Trophoblast cell (in vitro differentiated cells and primary cell): ENCODE measurements around the gene HERC2.
"Not testable (repeated sequence)": the region's sequence is repeated elsewhere in the genome, so short reads cannot be mapped to it uniquely, and the experiment has no call there.

Experiments used
- DNase-seq, 2 donors: peaks; one replicate each; pipeline ENCODE4 v3.0.0-alpha.2; 2016
- H2AFZ ChIP-seq: 2 replicates; pipeline ENCODE4 v1.6.1; 2013; ENCODE audit warnings: low read length, moderate library complexity, mild to moderate bottlenecking; ENCODE audit not compliant: insufficient read depth, poor library complexity
- H2AK5ac ChIP-seq: 2 replicates; pipeline ENCODE4 v1.6.1; 2013; ENCODE audit warnings: mild to moderate bottlenecking, low read length
- H2BK120ac ChIP-seq: 2 replicates; pipeline ENCODE4 v1.6.1; 2013; ENCODE audit warnings: low read length, mild to moderate bottlenecking, moderate library complexity; ENCODE audit not compliant: insufficient read depth, poor library complexity
- H2BK12ac ChIP-seq: 2 replicates; pipeline ENCODE4 v1.6.1; 2013; ENCODE audit warnings: mild to moderate bottlenecking, low read length, moderate library complexity
- H2BK5ac ChIP-seq: 2 replicates; pipeline ENCODE4 v1.6.1; 2013; ENCODE audit warnings: low read length, low read depth, moderate library complexity, mild to moderate bottlenecking; ENCODE audit not compliant: poor library complexity
- H3K14ac ChIP-seq: 2 replicates; pipeline ENCODE4 v1.6.1; 2013; ENCODE audit warnings: mild to moderate bottlenecking, low read length
- H3K18ac ChIP-seq: 2 replicates; pipeline ENCODE4 v1.6.1; 2013; ENCODE audit warnings: mild to moderate bottlenecking, low read length
- H3K23ac ChIP-seq: 2 replicates; pipeline ENCODE4 v1.6.1; 2013; ENCODE audit warnings: low read length
- H3K27ac ChIP-seq: 2 replicates; pipeline ENCODE4 v1.5.1; 2013; ENCODE audit warnings: low read depth, mild to moderate bottlenecking, inconsistent platforms, low read length, moderate library complexity
- H3K27me3 ChIP-seq: 2 replicates; pipeline ENCODE4 v1.6.1; 2013; ENCODE audit warnings: inconsistent platforms, mild to moderate bottlenecking, low read length, moderate library complexity; ENCODE audit not compliant: insufficient read depth
- H3K36me3 ChIP-seq, 2 experiments: 1 replicate in 1 of 2; 2 replicates in 1 of 2; pipeline ENCODE4 v1.6.1; 2013; ENCODE audit warnings: low read length in 2 of 2, mild to moderate bottlenecking in 2 of 2, moderate library complexity in 1 of 2; ENCODE audit not compliant: insufficient read depth in 2 of 2, control insufficient read depth in 1 of 2
- H3K4ac ChIP-seq: 2 replicates; pipeline ENCODE4 v1.6.1; 2013; ENCODE audit warnings: low read depth, mild to moderate bottlenecking, low read length, moderate library complexity
- H3K4me1 ChIP-seq, 2 experiments: 1 replicate in 1 of 2; 2 replicates in 1 of 2; pipeline ENCODE4 v1.6.1; 2013; ENCODE audit warnings: low read length in 2 of 2, mild to moderate bottlenecking in 2 of 2, moderate library complexity in 1 of 2; ENCODE audit not compliant: insufficient read depth in 2 of 2, control insufficient read depth in 1 of 2
- H3K4me2 ChIP-seq: 2 replicates; pipeline ENCODE4 v1.6.1; 2013; ENCODE audit warnings: inconsistent platforms, mild to moderate bottlenecking, low read length, moderate library complexity
- H3K4me3 ChIP-seq: 2 replicates; pipeline ENCODE4 v1.5.1; 2013; ENCODE audit warnings: mild to moderate bottlenecking, low read depth, low read length, inconsistent platforms
- H3K79me1 ChIP-seq: one replicate; pipeline ENCODE4 v1.6.1; 2013; ENCODE audit warnings: low read length
- H3K79me2 ChIP-seq: 2 replicates; pipeline ENCODE4 v1.6.1; 2013; ENCODE audit warnings: low read length, mild to moderate bottlenecking; ENCODE audit not compliant: control insufficient read depth, insufficient read depth, poor library complexity
- H3K9ac ChIP-seq: 2 replicates; pipeline ENCODE4 v1.6.1; 2013; ENCODE audit warnings: mild to moderate bottlenecking, low read length
- H3K9me3 ChIP-seq: 2 replicates; pipeline ENCODE4 v1.6.1; 2013; ENCODE audit warnings: low read depth, mild to moderate bottlenecking, control low read depth, inconsistent platforms, low read length; ENCODE audit not compliant: insufficient read depth
- H4K12ac ChIP-seq: 2 replicates; pipeline ENCODE4 v1.6.1; 2013; ENCODE audit warnings: low read depth, mild to moderate bottlenecking, low read length, moderate library complexity
- H4K8ac ChIP-seq: 2 replicates; pipeline ENCODE4 v1.6.1; 2013; ENCODE audit warnings: low read depth, mild to moderate bottlenecking, low read length, moderate library complexity
- H4K91ac ChIP-seq: one replicate; pipeline ENCODE4 v1.6.1; 2013; ENCODE audit warnings: low read depth, mild to moderate bottlenecking, low read length, moderate library complexity
- WGBS: extraction: QIAGEN DNeasy Blood & Tissue Kit; methylation state at CpG from one replicate; pipeline ENCODE4 v1.1.7; 2013; ENCODE audit warnings: missing lambda C conversion rate; ENCODE audit not compliant: insufficient read length, insufficient coverage; ENCODE audit errors: extremely low coverage; 5-methylcytosine and 5-hydroxymethylcytosine counted together

HERC2 gene

GRCh38 chr15:28164876-28165275, 157.1 kb downstream of the HERC2 start:
- H4K8ac ChIP-seq: no peak overlapping the region
- H3K4me2 ChIP-seq: no peak overlapping the region
- no peak overlapping the region for H3K14ac ChIP-seq
- H3K18ac ChIP-seq: no peak overlapping the region
- H2BK120ac ChIP-seq: no peak overlapping the region
- no peak overlapping the region for H3K9ac ChIP-seq
- no peaks in the 10 kb centered on the region for H3K4me1 ChIP-seq
- H3K79me2 ChIP-seq: no peaks in the 10 kb centered on the region
- WGBS: no CpG with 5 or more reads among the region's 3 CpGs
- no peak overlapping the region for H2BK5ac ChIP-seq
- no peak overlapping the region for H3K23ac ChIP-seq
- H3K79me1 ChIP-seq: no peaks in the 10 kb centered on the region
- no peak overlapping the region for H3K4ac ChIP-seq
- no peak overlapping the region for H4K91ac ChIP-seq
- H3K27me3 ChIP-seq: no peaks in the 10 kb centered on the region
- H3K9me3 ChIP-seq: peaks cover 7% of the 10 kb centered on the region
- no peak overlapping the region for H4K12ac ChIP-seq
- peak overlapping the region; percentile 25 for H2AK5ac ChIP-seq
- no peak for DNase-seq
- no peak overlapping the region for H3K4me3 ChIP-seq
- H3K27ac ChIP-seq: no peak overlapping the region
- peaks cover 28 to 33% of the 10 kb centered on the region in 2 experiments for H3K36me3 ChIP-seq
- no peak overlapping the region for H2AFZ ChIP-seq
- peak overlapping the region; percentile 61 for H2BK12ac ChIP-seq

DNA sequence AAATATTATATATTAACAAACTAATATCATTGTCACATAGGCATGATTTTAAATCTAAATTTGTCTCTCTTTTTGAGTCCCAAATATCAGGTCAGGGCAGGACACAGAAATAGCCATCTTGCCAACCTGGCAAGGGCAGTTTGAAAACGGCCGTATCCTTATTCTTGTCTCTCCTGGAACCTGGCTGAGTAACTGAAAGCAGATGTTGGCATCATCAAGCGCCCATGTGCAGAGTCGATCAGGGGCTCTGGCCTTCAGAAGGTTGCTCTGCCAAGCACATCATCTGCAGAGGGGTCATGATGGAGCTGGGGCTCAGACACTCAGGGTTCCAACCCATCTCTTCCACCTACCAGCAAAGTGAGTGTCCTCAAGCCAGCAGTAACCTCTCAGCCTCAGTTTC, 167.7 kb downstream of the HERC2 start:
- H3K18ac ChIP-seq: no peak overlapping the region
- H3K4me3 ChIP-seq: no peak overlapping the region
- no peak overlapping the region for H4K91ac ChIP-seq
- no peak overlapping the region for H3K9ac ChIP-seq
- H3K9me3 ChIP-seq: no peaks in the 10 kb centered on the region
- H3K79me1 ChIP-seq: no peaks in the 10 kb centered on the region
- no peak overlapping the region for H3K23ac ChIP-seq
- no peak for DNase-seq
- H4K12ac ChIP-seq: no peak overlapping the region
- H3K27me3 ChIP-seq: no peaks in the 10 kb centered on the region
- no peak overlapping the region for H2AFZ ChIP-seq
- no peaks in the 10 kb centered on the region for H3K79me2 ChIP-seq
- no peak overlapping the region for H2BK120ac ChIP-seq
- no peak overlapping the region for H3K4ac ChIP-seq
- H4K8ac ChIP-seq: no peak overlapping the region
- H3K4me1 ChIP-seq: no peaks in the 10 kb centered on the region
- no CpG with 5 or more reads among the region's 4 CpGs for WGBS
- peaks cover 4 to 11% of the 10 kb centered on the region in 2 experiments for H3K36me3 ChIP-seq
- no peak overlapping the region for H3K14ac ChIP-seq
- H2BK12ac ChIP-seq: no peak overlapping the region
- no peak overlapping the region for H2AK5ac ChIP-seq
- H2BK5ac ChIP-seq: no peak overlapping the region
- H3K4me2 ChIP-seq: no peak overlapping the region
- no peak overlapping the region for H3K27ac ChIP-seq

GRCh38 chr15:28153492-28154119, 168.4 kb downstream of the HERC2 start:
- Histone ChIP-seq H3K18ac (no peak overlapping the region), H2BK12ac (no peak overlapping the region), H3K27ac (no peak overlapping the region), H3K4me1 (no peaks in the 10 kb centered on the region), H4K91ac (no peak overlapping the region), H3K4ac (no peak overlapping the region), H3K14ac (no peak overlapping the region), H4K8ac (no peak overlapping the region), H3K79me2 (no peaks in the 10 kb centered on the region), H2AFZ (no peak overlapping the region), H3K79me1 (no peaks in the 10 kb centered on the region), H2AK5ac (no peak overlapping the region), H3K36me3 (peaks cover 4 to 11% of the 10 kb centered on the region in 2 experiments), H3K27me3 (no peaks in the 10 kb centered on the region), H3K4me2 (no peak overlapping the region), H2BK5ac (no peak overlapping the region), H3K4me3 (no peak overlapping the region), H4K12ac (no peak overlapping the region), H3K9me3 (no peaks in the 10 kb centered on the region), H3K23ac (no peak overlapping the region), H2BK120ac (no peak overlapping the region), H3K9ac (no peak overlapping the region)
- no peak for DNase-seq
- WGBS: no CpG with 5 or more reads among the region's 13 CpGs

DNA sequence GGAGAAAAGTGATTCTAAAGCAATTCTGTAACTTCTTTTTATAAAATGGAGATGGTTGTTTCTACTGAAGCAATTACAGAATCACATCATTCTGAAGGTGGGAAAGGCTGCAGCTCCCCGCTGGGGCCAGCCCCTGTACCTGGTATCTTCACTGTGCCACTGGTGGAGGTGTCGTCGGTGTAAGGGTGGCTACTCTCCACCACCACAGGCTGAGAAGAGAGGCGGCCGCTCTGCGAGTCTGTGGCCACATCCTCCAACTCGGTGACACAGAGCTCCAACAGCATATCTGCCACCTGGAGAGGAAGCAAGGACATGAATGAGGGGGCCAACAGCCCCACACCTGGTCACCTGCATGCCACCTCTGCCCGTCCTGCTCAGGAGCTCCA, 169.4 kb downstream of the HERC2 start:
- not testable (repeated sequence) for H3K9ac ChIP-seq, H2BK120ac ChIP-seq, H4K91ac ChIP-seq, H4K12ac ChIP-seq, H3K23ac ChIP-seq, H3K27ac ChIP-seq, H2AK5ac ChIP-seq, H4K8ac ChIP-seq, H3K4ac ChIP-seq, H3K14ac ChIP-seq, H3K4me3 ChIP-seq, H2BK5ac ChIP-seq, H2AFZ ChIP-seq, DNase-seq, H3K18ac ChIP-seq, H3K79me2 ChIP-seq, H3K9me3 ChIP-seq, H3K4me2 ChIP-seq, H3K4me1 ChIP-seq, H2BK12ac ChIP-seq, H3K27me3 ChIP-seq, H3K79me1 ChIP-seq
- no CpG with 5 or more reads among the region's 8 CpGs for WGBS
- H3K36me3 ChIP-seq: peaks cover 4 to 11% of the 10 kb centered on the region in 2 experiments
